Metanephros (tissue), 2 donors: ENCODE results near the gene SLC12A7. TPM values are rescaled to one million over a fixed set of nuclear protein-coding genes. Genes with fewer than 3 reads are reported as not detected.

Experiments
- small RNA-seq: library from RNA; depleted of rRNA; stranded (forward); fragments of <200 nt; gene quantifications from one replicate; pipeline ENCODE3, GENCODE V24; 2014; ENCODE audit warnings: low replicate concordance
- total RNA-seq: library from RNA; depleted of rRNA; stranded (reverse); fragments of >200 nt; gene quantifications from one replicate; pipeline ENCODE4 v1.2.3, GENCODE V29; 2014

Gene SLC12A7
- 56.3 TPM for total RNA-seq

DNA sequence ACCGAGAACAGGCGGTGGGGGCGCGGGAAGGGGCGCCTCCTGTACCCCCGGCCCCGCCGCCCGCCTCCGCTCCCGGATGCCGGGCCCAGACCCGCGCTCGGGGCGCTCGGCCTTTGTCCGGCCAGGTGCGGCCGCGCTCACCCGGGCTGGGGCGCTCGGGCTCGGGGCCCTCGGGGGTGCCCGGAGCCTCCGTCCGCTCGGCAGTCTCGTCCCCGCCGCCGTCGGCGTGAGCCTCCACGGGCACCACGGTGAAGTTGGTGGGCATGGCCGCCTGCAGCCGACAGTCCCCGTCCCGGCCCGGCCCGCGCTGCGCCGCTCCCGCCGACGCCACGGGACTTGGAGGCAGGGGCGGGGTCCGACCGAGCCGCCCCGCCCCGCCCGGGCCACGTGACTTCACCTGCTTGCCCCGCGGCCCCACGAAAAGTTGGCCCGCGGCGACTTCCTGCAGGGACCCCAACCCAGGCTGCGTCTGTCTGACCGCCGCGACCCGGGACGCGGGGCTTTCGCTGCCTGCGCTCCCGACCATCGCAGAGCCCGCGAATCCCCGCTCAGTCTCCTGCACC is at the start of gene SLC12A7:
SLC12A7 (minus strand) TSS at position 337 of the 563 bp plus-strand sequence; CDS start at position 265, 72 bp downstream.

DNA sequence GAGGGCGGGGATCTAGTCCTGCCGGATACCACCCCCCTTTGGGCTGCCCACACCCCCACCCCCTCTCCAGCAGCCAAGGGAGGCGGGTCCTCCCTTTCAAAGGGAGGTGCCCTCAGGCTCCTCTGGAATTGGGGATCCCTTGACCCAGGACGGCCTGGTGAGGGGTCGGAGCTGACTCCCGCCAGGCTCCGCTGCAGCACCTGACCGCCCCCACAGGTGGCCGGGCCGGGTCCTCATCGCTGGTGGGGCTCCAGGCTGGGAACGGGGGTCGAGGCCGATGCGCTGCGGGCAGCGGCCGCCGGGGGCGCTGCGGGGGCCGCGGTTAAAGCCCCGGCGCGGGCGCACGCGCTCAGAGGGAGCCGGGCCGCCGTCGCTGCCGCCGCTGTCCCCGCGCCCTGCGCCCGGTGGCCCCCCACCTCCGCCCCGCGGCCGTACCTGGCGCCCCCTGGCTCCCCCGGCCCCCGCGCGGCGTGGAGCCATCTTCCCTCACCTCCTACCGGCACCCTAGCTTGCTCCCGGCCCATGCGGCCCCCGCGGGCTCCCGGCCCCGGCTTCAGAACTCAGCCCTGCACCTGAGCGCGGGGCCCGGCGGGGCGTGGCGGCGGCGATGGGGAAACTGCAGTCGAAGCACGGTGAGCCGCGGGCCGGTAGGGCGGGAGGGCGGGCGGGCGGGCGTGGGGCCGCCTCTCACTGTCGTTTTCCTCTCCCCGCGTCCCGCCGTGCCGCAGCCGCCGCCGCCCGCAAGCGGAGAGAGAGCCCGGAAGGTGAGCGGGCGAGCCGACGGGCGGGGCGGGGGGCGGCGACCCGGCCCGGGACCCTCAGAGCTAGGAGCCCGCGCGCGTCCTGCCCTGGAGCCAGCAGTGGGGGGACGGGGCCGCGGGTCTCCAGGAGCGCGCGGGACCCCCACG is 103.2 kb downstream of the SLC12A7 start, which contains the start of gene NKD2:
NKD2 (plus strand) TSS at position 352 of the 908 bp plus-strand sequence; CDS start at position 608, 256 bp downstream.

Small RNA genes lying within 50 kb of the gene (small RNA-seq; reads per million reads assigned to genes)
- not detected for gene MIR4635

Other genes starting within 250 kb of the SLC12A7 start
- 39.8 TPM for gene BRD9, start 219.3 kb downstream of the SLC12A7 start, total RNA-seq
- gene TRIP13, start 219.2 kb downstream of the SLC12A7 start, total RNA-seq = 6.1 TPM
- gene NKD2, start 103.3 kb downstream of the SLC12A7 start, total RNA-seq = 36.5 TPM
- 33.0 TPM for gene SLC6A19, start 89.5 kb upstream of the SLC12A7 start, total RNA-seq
- gene SLC6A18, start 113.3 kb upstream of the SLC12A7 start, total RNA-seq = 0.70 TPM
- 0.47 TPM for gene TERT, start 183.0 kb upstream of the SLC12A7 start, total RNA-seq
- 158 TPM for gene CLPTM1L, start 233.0 kb upstream of the SLC12A7 start, total RNA-seq